Frontal cortex (tissue), 4 donors: Measurements from ENCODE around the gene IGFL3. TPM values are rescaled to one million over a fixed set of nuclear protein-coding genes. Genes with fewer than 3 reads are reported as not detected.
"Not testable (repeated sequence)": the region's sequence is repeated elsewhere in the genome, so short reads cannot be mapped to it uniquely, and the experiment has no call there.

Experiments
- DNase-seq, 2 donors: peaks; one replicate each; pipeline ENCODE4 v3.0.0; 2012; ENCODE audit warnings: low spot score in 2 of 2
- FAIRE-seq: peaks from 2 replicates; lab custom pipeline; 2012; peaks lifted over from hg19 to GRCh38; lab: Jason Lieb, UNC
- total RNA-seq: library from RNA; depleted of rRNA; stranded (reverse); fragments of >200 nt; gene quantifications from one replicate; pipeline ENCODE4 v1.2.3, GENCODE V29; 2014
- donor health status: control.
- donor health status: control.
- donor health status: control.

IGFL3 gene
- total RNA-seq, 1 donor from 2014 or later: not detected

DNA sequence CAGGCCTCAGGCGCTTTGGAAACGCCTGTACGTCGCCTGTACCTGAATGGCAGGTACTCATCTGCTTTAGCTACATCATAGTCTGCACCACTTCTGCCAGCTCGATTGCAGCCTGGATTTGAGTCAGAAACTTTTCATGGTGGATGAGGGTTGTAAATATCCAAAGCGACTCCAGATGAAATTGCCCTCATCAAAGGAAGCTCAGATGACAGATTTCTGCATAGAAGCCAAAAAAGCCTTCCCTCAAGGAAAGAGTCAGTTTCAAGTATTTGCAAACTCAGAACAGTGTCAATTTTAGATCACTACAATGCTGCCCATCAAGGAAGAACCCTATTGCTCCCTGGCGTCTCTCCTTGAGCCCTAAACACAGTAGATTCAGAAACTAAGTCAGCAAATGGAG, 44.9 kb downstream of the IGFL3 start:
- FAIRE-seq: no peak
- DNase-seq: no peak

GRCh38 chr19:46078573-46079332, 45.7 kb downstream of the IGFL3 start:
- not testable (repeated sequence) for FAIRE-seq

DNA sequence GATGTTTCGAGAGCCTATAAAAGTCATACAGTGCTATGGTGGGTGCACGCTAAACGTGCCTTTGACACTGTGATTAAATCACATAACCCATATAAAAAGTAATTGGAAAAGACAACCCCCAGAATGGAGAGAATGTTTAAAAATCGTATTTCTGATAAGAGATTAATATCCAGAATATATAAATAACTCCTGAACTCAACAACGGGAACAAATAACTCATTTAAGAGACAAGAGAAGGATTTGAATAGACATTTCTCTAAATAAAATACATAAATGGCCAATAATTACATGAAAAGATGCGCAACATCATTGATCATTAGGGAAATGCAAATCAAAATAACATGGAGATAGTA, 46.7 kb downstream of the IGFL3 start:
- no peak for FAIRE-seq
- no peak for DNase-seq

More at GRCh38 chr19:46078573-46079332, 45.7 kb downstream of the IGFL3 start:
- DNase-seq: peak; percentile 56 to 63

DNA sequence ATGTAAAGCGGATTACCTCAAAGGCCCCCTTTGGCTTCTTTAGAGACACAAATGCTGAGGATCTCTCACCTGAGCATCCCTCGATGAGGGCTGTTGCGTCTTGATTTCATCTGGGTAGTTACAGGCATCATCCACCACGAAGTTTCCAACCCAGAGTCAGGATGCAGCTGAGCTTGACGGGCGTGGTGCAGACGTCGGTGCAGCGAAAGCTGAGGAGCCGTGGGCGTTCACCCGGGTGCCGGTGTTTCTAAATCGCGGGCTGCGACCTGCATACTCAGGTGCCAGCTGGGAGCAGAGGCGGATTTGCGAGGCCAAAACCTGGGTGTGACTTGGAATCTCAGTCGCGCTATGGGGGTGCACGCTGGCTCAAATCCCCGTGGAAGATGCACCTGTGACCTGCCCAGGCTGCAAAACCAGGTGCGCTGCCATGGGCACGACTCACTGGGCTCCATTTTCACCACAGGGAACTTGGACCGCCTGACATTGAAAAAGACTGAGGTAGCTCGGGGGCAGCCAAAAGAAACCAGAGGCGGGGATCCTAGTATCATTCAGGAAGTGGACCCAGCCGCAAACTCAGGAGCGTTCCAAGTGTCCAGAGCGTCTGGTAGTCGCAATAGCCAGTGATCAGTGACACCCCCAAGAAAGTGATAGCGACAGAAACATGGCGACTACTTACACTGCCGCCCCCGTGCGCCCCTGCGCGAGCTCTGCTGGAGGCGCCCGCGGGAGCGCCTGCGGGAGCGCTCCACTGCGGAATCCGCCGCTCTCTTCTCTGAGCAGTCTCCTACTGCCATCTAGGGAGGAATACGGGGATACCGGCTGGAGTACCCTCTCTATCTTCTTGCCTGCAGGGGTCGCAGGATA, 47.3 kb downstream of the IGFL3 start:
- FAIRE-seq: no peak
- DNase-seq: peak; percentile 73 to 78

GRCh38 chr19:46076031-46076880, 48.2 kb downstream of the IGFL3 start:
- DNase-seq: no peak
- peak; percentile 8 for FAIRE-seq

DNA sequence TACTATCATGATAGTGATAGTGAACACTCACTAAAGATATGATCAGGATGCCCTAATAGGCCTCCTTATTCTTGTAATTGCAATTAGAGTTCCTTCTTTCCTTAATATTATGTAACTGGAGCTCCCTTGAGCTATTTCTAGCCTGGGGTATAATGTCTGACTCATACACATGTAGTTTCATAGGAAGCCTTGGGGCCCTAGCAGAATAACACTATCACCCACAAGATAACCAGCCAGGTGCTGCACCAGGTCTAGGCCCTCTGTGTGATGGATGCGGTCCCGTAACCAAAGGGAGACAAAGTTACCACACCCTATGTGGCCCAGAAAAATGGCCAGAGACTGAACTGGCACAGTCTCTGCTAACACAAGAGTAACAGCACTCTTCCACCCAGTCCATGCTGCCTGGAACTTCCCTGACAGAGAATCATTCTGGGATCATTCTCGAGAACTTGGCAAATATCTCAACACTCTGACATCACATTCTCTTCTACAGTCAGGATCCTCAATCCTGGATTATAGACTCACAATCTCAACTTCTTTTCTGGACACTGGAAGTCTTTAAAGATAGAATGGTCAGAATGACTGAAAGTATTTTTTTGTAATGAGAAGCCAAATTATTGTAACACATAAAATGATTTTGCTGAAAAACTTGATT, 51.1 kb downstream of the IGFL3 start:
- no peak for FAIRE-seq

More for the DNA sequence above, 51.1 kb downstream of the IGFL3 start:
- no peak for DNase-seq

Other genes with a start within 250 kb of the IGFL3 start
- 36.7 TPM for gene IRF2BP1, start 238.5 kb downstream of the IGFL3 start, total RNA-seq
- 0.82 TPM for gene MYPOP, start 222.1 kb downstream of the IGFL3 start, total RNA-seq
- not detected for gene NANOS2, start 209.9 kb downstream of the IGFL3 start, total RNA-seq
- 8.6 TPM for gene NOVA2, start 150.8 kb downstream of the IGFL3 start, total RNA-seq
- gene CCDC61, start 129.2 kb downstream of the IGFL3 start, total RNA-seq: 2.9 TPM
- gene PGLYRP1, start 101.6 kb downstream of the IGFL3 start, total RNA-seq: not detected
- 0.82 TPM for gene IGFL4, start 83.7 kb downstream of the IGFL3 start, total RNA-seq
- 0.82 TPM for gene IGFL2, start 23.6 kb upstream of the IGFL3 start, total RNA-seq
- not detected for gene IGFL1, start 105.1 kb upstream of the IGFL3 start, total RNA-seq
- gene HIF3A, start 172.4 kb upstream of the IGFL3 start, total RNA-seq: 3.3 TPM
- gene PPP5C, start 222.4 kb upstream of the IGFL3 start, total RNA-seq: 67.3 TPM